GM18870 (cell line): ENCODE measurements around the gene GLTP.

Experiments used
- ATAC-seq: cut with Tn5 transposase; IDR thresholded peaks from one replicate; pipeline ENCODE4 v1.9.1; 2021; ENCODE audit warnings: moderate library complexity; ENCODE audit not compliant: unreplicated experiment

The GLTP gene

GRCh38 chr12:109844983-109845823, 35.1 kb downstream of the GLTP start:
- ATAC-seq, result no peak

- no peak for ATAC-seq
Observed at GRCh38 chr12:109844091-109844490, 36.2 kb downstream of the GLTP start.

GRCh38 chr12:109842021-109842420, 38.3 kb downstream of the GLTP start:
- ATAC-seq, result no peak

DNA sequence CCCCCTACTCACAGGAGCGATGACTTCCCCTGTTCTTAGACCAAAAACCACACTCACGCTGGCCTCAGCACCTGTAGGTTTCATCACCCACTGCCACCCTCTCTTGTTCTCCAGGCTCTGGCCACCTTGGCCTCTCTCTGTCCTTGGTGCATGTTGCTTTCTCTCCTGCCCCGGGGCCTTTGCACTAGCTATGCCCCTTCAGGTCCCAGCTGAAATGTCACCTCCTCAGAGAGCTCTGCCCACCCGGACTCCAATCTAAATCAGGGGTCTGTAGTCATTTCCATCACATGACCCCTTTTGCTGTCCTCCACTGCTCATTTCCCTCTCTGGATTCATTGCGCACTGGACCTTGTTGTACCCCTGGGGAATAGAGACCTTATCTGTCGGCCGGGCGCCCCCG, 39.0 kb downstream of the GLTP start:
- ATAC-seq, result no peak

DNA sequence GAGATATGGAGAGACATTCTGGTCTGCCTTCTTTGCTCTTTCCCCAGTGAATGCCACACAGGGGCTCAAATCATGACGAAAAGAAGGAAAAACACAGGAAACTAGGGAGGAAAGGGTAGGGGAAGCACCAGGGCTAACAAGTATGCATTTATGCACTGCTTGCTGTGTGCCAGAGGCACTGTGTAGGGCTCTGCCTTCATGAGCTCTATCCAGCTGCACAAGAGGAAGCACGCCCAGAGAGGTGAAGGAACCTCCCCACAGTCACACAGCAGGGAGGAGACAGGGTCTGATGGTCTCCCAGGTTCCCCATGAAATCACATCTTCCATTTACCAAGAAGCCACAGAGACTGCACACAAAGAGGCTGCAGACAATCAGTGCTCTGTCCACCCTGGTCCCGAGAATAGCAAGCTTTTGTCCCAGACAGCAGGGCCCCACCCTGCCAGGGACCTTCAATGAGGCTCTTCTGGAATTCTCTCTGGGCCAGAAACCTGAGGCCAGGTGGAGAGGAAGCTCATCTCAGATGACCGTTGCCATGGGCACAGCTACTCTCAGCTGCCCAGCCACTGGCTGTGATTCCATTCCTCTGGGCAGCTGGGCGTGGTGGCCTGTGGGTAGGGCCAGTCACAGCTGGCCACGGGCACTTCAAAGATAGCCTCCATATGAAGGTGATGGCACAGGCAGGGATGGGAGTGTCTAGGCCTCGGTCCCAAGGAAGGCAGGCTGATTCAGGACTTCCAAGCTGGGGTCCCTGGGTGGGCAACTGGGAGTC, 39.9 kb downstream of the GLTP start:
- no peak for ATAC-seq

DNA sequence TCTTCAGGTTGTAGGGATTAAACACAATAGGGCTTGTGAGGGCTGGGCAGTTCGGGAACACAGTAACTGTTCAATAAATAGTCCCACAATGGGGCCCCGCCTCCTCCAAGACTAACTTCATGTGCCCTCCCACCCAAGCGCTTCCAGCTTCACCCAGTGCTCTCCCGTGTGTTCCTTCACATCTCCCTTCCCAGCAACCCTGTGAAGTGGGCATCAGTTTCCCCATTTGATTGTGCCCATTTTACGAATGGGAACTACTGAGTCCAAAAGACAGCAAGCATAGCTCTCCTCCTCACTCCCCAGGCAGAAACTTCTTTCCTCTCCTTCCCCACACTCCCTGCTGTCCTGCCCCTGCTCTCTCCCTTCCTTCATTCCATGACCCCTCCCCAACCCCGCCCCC, 40.9 kb downstream of the GLTP start:
- no peak for ATAC-seq

DNA sequence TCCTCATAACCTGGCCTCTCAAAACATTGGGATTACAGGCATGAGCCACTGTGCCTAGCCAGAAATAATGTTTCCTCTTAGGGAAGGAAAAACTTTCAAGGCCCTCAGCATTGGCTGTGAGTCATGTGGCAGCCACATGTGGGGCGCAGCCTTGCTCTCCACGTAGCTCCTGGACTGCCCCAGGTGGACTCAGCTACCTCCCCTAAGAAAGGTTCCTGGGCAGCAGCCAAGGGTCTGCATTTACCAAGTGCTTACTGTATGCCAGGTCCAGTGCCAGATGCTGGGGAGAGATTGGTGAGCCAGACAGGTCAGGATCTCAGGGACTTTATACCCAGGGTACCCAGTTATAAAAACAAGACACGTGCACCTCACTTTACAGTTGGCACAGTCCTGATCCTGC, 43.4 kb downstream of the GLTP start:
- ATAC-seq, result no peak

DNA sequence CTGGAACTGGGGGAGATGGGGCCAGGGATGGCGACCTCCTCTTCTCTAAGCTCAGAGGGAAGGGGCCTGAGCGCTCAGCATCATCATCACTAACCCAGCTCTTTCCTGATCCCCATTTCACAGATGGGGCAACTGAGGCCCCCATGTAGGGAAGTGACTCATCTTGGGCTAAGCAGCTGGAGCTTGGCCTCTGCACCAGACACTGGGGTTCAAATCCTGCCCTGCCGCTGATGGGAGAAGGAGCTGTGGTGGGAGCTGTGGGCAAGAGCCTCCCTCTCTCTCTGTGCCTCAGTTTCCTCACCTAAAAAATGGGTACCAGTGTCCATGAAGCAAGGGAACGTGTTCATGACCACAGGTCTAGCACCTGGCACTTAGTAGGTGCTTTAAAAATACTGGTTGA, 44.5 kb downstream of the GLTP start:
- no peak for ATAC-seq

- no peak for ATAC-seq
Observed at GRCh38 chr12:109833307-109834189, 46.8 kb downstream of the GLTP start, which contains the start of gene TRPV4. Gene TRPV4 (minus strand): TSS chr12:109833398. CDS start chr12:109814796, 18,602 bp downstream.

DNA sequence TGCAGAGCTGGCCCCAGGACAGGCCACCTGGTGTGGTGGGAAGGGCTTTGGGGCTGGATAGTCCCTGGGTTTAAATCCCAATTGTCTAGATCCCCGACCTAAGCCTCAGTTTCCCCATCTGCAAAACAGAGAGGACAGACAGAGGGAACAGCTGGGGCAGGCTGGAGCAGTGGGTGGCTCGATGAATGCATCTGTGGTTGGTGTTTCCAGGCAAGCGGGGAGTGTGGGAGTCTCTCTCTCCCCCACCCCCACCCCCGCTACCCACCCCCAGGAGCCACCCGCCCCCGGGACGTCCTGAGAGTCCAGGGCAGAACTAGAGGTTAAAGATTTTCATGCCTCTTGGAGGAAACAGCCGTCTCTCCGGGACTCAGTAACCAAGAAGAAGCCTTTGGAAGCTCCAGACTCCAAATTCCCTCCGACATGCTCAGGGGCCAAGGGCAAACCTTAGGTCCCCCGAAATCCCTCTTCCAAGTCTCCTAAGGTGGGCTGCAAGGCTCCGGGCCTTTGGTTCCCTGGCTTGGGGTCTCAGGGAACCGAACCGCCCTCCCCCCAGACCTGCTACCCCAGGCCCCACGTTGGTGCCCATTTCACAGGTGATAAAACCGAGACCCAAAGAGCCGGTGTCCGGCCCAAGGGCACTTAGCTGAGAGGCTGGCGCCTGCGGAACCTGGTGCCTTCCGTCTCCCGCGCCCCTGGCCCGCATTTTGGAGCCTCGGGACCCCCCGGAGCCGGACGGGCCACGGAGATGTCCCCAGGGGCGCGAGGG, 47.6 kb downstream of the GLTP start:
- no peak for ATAC-seq

GRCh38 chr12:109831929-109832328, 48.4 kb downstream of the GLTP start:
- no peak for ATAC-seq

- no peak for ATAC-seq
Observed at GRCh38 chr12:109831365-109831764, 49.0 kb downstream of the GLTP start.

- ATAC-seq, result no peak
Observed at GRCh38 chr12:109830718-109831117, 49.6 kb downstream of the GLTP start.

DNA sequence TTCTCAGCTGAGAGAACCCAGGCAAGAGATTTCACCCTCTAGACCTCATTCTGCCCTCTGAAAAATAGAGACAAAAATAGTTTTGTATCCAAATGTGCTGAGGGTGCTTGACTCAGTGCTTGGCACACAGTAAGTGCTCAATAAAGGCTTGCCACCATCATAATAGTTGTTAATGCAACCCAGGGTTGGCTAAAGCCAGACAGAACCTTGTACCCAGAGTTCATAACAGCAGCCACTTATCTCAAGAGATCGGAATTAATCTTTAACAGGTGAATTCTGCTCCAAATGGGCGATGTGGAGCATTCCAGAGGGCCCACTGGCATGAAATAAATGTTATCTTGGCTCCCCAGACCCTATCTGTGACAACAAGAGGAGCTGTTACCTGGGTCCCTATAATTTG, 50.1 kb downstream of the GLTP start:
- ATAC-seq, result no peak

GRCh38 chr12:109829667-109830066, 50.7 kb downstream of the GLTP start:
- no peak for ATAC-seq

GRCh38 chr12:109828754-109829511, 51.4 kb downstream of the GLTP start:
- ATAC-seq, result no peak

DNA sequence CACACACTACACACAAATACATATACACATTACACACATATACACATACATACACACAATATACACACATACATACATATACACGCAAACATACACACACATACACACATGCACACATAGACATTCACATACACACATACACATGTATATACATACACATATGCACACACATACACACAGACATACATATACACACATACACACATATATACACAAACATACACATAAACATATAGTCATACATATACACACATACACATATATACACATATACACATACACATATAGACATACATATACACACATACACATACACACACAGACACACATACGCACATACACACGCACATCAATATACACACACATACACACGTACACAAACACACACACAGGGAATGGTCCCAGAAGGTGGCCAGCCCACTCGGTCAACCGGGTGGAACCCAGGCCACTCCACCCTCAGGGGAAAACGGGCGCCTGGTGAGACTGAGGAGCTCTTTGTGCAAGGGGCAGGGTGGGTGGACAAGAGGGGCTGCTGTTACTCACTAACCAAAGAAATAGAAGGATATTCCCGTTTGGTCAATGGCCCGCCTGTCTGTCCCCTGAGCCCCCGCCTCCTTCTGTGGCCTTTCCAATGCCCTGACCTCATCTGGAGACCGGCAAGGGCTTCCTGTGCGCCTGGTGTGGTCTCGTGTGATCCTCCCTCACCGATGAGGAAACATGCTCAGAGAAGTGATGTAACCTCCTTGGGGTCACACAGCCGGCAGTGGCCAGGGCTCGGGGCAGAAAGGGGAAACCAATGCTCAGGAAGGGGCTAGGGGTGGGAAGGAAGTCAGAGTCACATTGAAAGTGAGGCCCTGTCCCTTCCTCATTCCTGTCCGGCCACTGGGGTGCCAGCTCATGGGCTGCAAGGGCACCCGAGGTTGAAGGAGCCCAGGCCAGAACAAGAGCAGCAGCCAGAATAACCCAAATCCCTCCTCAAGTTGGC, 52.5 kb downstream of the GLTP start:
- ATAC-seq, result no peak

GRCh38 chr12:109827080-109827479, 53.3 kb downstream of the GLTP start:
- ATAC-seq, result no peak

DNA sequence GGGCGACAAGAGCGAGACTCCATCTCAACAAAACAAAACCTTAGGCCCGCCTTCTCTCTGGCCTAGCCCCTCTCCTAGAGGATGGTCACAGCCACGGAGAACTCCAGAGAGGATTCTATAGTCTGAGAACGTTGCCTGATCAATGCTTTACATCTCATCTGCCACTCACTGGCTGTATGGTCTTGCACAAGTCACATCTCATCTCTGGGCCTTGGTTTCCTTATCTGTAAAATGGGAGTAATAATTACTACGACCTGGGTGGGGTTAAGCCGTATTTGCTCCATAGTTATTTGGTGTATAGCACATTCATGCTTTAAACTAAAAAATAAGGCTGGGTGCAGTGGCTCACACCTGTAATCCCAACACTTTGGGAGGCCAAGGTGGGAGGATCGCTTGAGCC, 55.6 kb downstream of the GLTP start:
- ATAC-seq, result no peak
